ENCODE results near the gene TRIM60.
"Not testable (repeated sequence)": the region's sequence is repeated elsewhere in the genome, so short reads cannot be mapped to it uniquely, and the experiment has no call there.

The TRIM60 gene

GRCh38 chr4:165031436-165032211, at the start of gene TRIM60:
Gene TRIM60, plus strand, starts transcription at chr4:165031999. Its CDS starts 8,074 bp downstream, at chr4:165040073.
- no peaks in the 10 kb centered on the region for H3K4me1 Mint-ChIP-seq
- no peak within 1 kb of the TSS for H3K4me3 Mint-ChIP-seq
- H3K36me3 Mint-ChIP-seq (ENCODE audit: low read depth): no peaks in the 10 kb centered on the region
- no peak within 1 kb of the TSS for H3K27ac Mint-ChIP-seq
- no peaks in the 10 kb centered on the region for H3K27me3 Mint-ChIP-seq (ENCODE audit: low read depth, poor library complexity)
- TF ChIP-seq CTCF (IDR thresholded peaks at IDR 0.05): no peak
- peaks cover 8% of the 10 kb centered on the region for H3K9me3 Mint-ChIP-seq
- DNase-seq: no peak

DNA sequence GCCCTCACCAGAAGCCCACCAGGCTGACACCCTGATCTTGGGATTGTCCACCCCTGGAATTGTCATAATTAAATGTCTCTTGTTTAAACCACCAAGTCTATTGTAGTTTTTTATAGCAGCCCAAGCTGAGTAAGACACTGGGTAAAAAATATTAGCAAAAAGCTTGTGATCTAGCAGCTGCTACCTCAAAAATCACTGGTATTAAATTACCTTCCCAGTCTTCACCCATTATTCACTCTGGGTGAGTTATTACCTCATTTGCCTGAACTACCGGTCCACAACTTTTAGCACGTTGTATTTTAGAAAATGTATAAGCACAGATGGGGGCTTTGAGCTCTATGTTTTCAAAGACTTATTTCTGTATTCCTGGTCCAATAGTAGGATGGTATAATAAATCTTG, 42.3 kb upstream of the TRIM60 start:
- TF ChIP-seq CTCF (IDR thresholded peaks at IDR 0.05): no peak
- H3K4me1 Mint-ChIP-seq: peaks cover 32% of the 10 kb centered on the region
- no peaks in the 10 kb centered on the region for H3K36me3 Mint-ChIP-seq (ENCODE audit: low read depth)
- no peak overlapping the region for H3K4me3 Mint-ChIP-seq
- peak overlapping the region; percentile 59 for H3K27ac Mint-ChIP-seq
- no peak for DNase-seq
- H3K9me3 Mint-ChIP-seq: peaks cover under 1% of the 10 kb centered on the region
- peaks cover 4% of the 10 kb centered on the region for H3K27me3 Mint-ChIP-seq (ENCODE audit: low read depth, poor library complexity)

GRCh38 chr4:164990786-164991185, 41.0 kb upstream of the TRIM60 start:
- H3K27ac Mint-ChIP-seq; H3K27me3 Mint-ChIP-seq (ENCODE audit: low read depth, poor library complexity); H3K36me3 Mint-ChIP-seq (ENCODE audit: low read depth); H3K4me3 Mint-ChIP-seq; H3K9me3 Mint-ChIP-seq; DNase-seq: not testable (repeated sequence)
- peaks cover 35% of the 10 kb centered on the region for H3K4me1 Mint-ChIP-seq

DNA sequence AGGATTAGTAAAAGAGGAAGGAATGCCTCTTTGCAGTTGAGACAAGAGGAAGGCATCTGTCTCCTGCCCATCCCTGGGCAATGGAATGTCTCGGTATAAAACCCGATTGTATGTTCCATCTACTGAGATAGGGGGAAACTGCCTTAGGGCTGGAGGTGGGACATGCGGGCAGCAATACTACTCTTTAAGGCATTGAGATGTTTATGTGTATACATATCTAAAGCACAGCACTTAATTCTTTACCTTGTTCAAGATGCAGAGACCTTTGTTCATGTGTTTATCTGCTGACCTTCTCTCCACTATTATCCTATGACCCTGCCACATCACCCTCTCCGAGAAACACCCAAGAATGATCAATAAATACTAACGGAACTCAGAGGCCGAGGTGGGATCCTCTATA, 35.7 kb upstream of the TRIM60 start:
- not testable (repeated sequence) for H3K27ac Mint-ChIP-seq; H3K27me3 Mint-ChIP-seq (ENCODE audit: low read depth, poor library complexity); H3K9me3 Mint-ChIP-seq

GRCh38 chr4:164997324-164997723, 34.5 kb upstream of the TRIM60 start:
- Mint-ChIP-seq H3K4me3 (no peak overlapping the region), H3K4me1 (peaks cover 26% of the 10 kb centered on the region), H3K27ac (no peak overlapping the region), H3K36me3 (ENCODE audit: low read depth) (no peaks in the 10 kb centered on the region), H3K27me3 (ENCODE audit: low read depth, poor library complexity) (no peaks in the 10 kb centered on the region), H3K9me3 (peaks cover 4% of the 10 kb centered on the region)
- TF ChIP-seq CTCF (IDR thresholded peaks at IDR 0.05): no peak
- DNase-seq: no peak

More for the DNA sequence above, 35.7 kb upstream of the TRIM60 start:
- not testable (repeated sequence) for H3K36me3 Mint-ChIP-seq (ENCODE audit: low read depth); DNase-seq; H3K4me3 Mint-ChIP-seq
- peaks cover 19% of the 10 kb centered on the region for H3K4me1 Mint-ChIP-seq

DNA sequence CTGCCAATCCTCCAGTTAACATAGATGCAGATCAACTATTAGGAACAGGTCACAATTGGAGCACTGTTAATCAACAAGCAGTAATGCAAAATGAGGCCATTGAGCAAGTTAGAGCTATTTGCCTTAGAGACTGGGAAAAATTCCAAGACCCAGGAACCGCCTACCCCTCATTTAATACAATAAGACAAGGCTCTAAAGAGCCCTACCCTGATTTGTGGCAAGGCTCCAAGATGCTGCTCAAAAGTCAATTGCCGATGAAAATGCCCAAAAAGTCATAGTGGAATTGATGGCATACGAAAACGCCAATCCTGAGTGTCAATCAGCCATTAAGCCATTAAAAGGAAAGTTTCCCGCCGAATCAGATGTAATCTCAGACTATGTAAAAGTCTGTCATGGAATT, 33.9 kb upstream of the TRIM60 start:
- Mint-ChIP-seq H3K9me3 (peaks cover 4% of the 10 kb centered on the region), H3K27me3 (ENCODE audit: low read depth, poor library complexity) (no peaks in the 10 kb centered on the region), H3K27ac (no peak overlapping the region), H3K36me3 (ENCODE audit: low read depth) (no peaks in the 10 kb centered on the region), H3K4me1 (peaks cover 29% of the 10 kb centered on the region), H3K4me3 (no peak overlapping the region)
- DNase-seq: no peak
- no peak for TF ChIP-seq CTCF (IDR thresholded peaks at IDR 0.05)

DNA sequence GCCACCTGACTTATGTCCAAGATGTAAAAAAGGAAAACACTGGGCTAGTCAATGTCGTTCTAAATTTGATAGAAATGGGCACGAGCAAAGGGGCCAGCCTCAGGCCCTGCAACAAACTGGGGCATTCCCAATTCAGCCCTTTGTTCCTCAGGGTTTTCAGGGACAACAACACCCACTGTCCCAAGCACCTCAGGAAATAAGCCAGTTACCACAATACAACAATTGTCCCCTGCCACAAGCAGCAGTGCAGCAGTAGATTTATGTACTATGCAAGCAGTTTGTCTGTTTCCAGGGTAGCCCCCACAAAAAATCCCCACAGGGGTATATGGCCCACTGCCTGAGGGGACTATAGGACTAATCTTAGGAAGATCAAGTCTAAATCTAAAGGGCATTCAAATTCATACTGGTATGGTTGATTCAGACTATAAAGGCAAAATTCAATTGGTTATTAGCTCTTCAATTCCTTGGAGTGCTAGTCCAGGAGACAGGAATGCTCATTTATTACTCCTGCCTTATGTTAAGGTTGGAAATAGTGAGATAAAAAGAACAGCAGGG, 33.2 kb upstream of the TRIM60 start:
- not testable (repeated sequence) for DNase-seq; H3K36me3 Mint-ChIP-seq (ENCODE audit: low read depth); H3K4me3 Mint-ChIP-seq; H3K27ac Mint-ChIP-seq; H3K9me3 Mint-ChIP-seq; H3K27me3 Mint-ChIP-seq (ENCODE audit: low read depth, poor library complexity)
- H3K4me1 Mint-ChIP-seq: peaks cover 29% of the 10 kb centered on the region

DNA sequence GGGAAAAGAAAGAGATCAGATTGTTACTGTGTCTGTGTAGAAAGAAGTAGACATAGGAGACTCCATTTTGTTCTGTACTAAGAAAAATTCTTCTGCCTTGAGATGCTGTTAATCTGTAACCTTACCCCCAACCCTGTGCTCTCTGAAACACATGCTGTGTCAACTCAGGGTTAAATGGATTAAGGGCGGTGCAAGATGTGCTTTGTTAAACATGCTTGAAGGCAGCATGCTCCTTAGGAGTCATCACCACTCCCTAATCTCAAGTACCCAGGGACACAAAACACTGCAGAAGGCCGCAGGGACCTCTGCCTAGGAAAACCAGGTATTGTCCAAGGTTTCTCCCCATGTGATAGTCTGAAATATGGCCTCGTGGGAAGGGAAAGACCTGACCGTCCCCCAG, 29.8 kb upstream of the TRIM60 start:
- H3K27me3 Mint-ChIP-seq (ENCODE audit: low read depth, poor library complexity); H3K36me3 Mint-ChIP-seq (ENCODE audit: low read depth); H3K4me3 Mint-ChIP-seq; DNase-seq; H3K27ac Mint-ChIP-seq; H3K9me3 Mint-ChIP-seq: not testable (repeated sequence)
- H3K4me1 Mint-ChIP-seq: peaks cover 36% of the 10 kb centered on the region
